ENCODE data around the gene DLGAP1.

- TF ChIP-seq YY1 (IDR thresholded peaks at IDR 0.05; ENCODE audit: low read depth) (no peak), EGR1 (IDR thresholded peaks at IDR 0.05) (no peak), RAD21 (IDR thresholded peaks at IDR 0.05; ENCODE audit: low read depth) (no peak), CREB1 (IDR thresholded peaks at IDR 0.05; ENCODE audit: low read depth) (no peak)
These were observed 54.2 kb downstream of the DLGAP1 start for GRCh38 chr18:4400911-4401310.

Data from Ishikawa (cell line).